G401.6 (cell line): ENCODE data around the gene PTPRG.

Source experiments
- FAIRE-seq: peaks from 2 replicates; lab custom pipeline; 2012; peaks lifted over from hg19 to GRCh38; lab: Jason Lieb, UNC

The PTPRG gene

GRCh38 chr3:61768284-61769037 is 207.1 kb downstream of the PTPRG start:
- FAIRE-seq = no peak

DNA sequence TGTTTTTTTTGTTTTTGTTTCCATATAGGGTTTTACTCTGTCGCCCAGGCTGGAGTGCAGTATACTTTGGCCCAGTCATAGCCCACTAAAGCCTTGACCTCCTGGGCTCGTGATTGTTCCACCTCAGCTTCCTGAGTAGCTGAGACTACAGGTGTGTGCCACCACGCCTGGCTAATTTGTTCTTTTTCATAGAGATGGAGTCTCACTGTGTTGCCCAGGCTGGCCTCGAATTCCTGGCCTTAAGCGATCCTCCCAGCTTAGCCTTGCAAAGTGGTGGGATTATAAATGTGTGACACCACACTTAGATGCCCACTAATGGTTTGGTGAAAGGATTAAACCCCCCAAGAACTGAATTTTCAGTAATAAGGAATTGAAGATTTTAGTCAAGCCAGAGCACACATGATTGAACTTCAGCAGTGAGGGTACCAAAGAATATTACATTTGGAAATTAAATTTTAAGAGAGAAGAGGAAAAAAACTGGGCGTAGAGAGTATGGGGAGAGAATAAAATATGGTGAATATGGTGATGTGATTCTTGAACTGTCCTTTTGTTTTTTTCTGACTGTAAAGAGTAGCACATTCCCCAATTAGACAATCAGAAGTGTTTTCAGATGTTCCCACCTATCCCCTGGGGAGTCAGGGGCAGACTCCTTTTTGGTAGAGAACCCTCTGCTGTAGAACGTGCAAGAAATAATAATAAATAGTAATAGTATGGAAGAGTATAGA is 208.1 kb downstream of the PTPRG start:
- FAIRE-seq = no peak

- no peak for FAIRE-seq
Measured at GRCh38 chr3:61771976-61772375, 210.6 kb downstream of the PTPRG start.

GRCh38 chr3:61772456-61772855 is 211.1 kb downstream of the PTPRG start:
- no peak for FAIRE-seq

GRCh38 chr3:61774279-61774890 is 213.0 kb downstream of the PTPRG start:
- FAIRE-seq = no peak

- no peak for FAIRE-seq
Measured at GRCh38 chr3:61776390-61776789, 215.0 kb downstream of the PTPRG start.

DNA sequence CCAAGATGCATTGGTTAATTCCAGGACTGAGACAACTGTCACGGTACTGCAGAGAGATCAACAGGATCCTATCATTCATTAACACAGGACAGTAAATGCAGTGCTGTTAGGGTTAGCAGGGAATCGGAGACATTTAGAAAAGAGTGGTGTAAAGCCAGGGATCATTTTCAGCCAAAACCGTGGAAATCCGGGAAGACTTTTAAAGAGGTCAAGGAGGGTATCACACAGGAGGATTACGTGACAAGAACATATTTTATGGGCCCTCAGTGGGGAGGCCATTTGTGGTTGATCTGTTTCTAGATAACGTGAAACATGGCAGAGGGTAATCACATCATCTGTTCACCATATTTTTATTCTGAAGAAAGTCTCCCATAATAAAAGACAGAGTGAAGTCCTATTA is 216.1 kb downstream of the PTPRG start:
- no peak for FAIRE-seq

- FAIRE-seq = no peak
Measured at GRCh38 chr3:61778095-61778494, 216.7 kb downstream of the PTPRG start.

DNA sequence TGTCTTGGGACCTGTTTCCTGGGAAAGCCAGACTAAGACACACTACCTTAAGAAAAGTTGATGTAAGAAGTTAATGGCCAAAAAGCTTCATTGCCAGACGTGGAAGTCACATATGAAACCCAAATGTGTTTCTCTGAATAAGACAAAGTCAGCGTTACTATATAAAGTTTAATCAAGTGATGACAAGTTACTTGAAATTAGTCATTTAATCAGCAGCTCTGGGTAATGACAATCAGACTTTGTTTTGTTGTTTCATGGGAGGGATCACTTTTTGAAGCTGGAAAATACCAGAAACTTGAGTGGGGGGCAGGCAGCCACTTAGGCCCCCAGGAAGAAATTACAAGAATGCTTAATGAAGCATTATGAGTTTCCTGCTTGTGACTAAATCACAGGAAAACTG is 218.6 kb downstream of the PTPRG start:
- no peak for FAIRE-seq

- no peak for FAIRE-seq
Measured at GRCh38 chr3:61780455-61781228, 219.3 kb downstream of the PTPRG start.

DNA sequence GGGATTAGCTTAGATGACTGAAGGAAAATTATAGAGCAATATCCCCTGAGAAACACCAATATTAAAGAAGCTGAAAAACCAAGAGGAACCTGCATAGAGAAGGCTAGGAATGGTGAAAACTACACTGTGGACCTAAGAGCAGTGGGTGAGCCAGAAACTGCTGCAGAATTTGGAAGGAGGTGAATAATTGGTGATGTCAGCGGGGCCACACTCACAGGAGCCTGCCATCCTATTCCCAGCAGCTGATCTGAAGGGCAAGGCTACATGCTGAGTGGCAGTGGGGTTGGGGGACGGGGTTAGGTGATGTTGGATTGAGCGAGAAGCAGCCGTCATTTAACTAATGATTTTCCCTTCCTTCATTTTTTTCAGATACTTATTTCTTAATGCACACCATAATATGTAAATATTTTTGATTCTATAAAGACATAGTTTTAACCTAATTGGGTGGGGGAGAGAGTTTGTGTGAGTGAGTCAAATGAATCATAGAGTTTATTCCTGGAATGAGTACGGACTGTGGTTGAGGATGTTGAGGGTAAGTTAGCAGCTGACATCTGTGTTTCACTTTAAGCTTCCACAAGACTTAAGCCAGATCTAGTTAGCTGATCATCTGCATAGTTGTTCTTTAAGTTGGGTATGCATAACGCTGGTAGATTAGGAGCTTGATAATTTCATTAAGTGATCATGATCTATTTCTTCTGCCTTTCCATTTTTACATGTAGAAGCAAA is 222.8 kb downstream of the PTPRG start:
- FAIRE-seq = no peak

- FAIRE-seq = no peak
Measured at GRCh38 chr3:61788623-61789507, 227.5 kb downstream of the PTPRG start.

- FAIRE-seq = no peak
Measured at GRCh38 chr3:61789861-61790260, 228.5 kb downstream of the PTPRG start.

- no peak for FAIRE-seq
Measured at GRCh38 chr3:61790411-61790810, 229.0 kb downstream of the PTPRG start.

GRCh38 chr3:61793056-61793455 is 231.7 kb downstream of the PTPRG start:
- FAIRE-seq = no peak

- no peak for FAIRE-seq
Measured at GRCh38 chr3:61793521-61793920, 232.2 kb downstream of the PTPRG start.

DNA sequence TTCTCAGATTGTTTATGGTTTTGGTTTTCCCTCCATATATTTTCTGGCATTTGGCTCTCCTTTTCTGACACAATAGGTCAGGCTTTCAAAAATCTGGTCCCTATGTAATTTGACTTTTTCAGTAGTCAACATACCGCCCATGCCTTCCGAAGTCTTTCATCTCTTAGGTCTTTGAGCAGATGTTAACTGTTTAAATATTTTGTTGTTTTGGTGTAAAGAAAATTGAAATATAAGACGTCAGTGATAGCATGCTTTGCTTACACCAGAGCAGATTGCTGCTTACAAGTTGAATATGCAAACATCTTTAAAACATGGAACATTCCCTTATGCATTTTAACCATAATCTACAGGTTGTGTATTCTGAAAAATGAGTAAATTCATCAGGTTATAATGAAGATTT is 233.0 kb downstream of the PTPRG start:
- FAIRE-seq = no peak

DNA sequence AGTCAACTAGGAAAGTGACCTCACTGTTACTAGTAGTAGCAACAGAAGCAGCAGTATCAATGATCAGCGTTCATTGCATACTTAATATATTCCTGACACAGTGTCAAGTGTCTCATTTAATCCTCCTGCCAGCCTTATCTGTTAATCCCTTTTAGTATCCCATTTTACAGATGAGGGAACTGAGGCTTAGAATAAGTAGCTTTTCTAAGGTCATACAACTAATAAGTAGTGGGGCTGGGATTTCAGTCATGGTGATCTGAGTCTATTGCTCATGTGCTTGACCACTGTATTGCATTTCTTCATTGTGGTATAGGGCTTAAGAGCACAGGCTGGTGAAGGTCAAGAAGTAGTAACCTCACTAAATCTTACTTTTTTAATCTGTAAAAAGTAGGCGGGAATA is 233.6 kb downstream of the PTPRG start:
- no peak for FAIRE-seq

DNA sequence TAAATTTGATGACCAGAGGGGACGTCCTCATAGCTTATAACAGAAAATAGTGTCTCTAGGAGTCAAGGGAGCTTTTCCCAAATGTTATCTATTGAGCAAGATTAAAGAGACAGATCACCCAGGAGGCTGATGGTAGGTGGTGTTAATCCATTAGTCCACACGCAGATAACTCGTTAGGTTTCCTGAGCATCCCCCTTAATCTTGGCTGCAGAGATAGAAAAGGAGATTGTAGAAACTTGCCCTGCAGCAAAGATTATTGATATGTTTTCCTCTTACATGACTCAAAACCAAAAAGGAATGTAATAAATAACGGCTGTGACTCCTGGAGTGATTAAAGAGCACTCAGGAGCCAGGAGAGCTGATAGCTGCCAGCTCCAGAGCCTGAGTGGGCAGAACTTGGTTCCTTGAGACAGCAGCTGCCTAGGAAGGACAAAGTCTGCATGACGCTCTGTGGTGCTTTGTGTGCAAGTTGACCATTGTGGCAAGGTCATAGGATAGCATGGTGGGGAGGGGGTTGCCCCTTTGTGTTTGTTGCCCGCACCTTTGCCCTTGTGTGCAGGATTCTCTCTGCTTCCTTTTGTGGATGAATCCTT is 234.8 kb downstream of the PTPRG start:
- FAIRE-seq = no peak

GRCh38 chr3:61796911-61797310 is 235.5 kb downstream of the PTPRG start:
- FAIRE-seq = no peak

DNA sequence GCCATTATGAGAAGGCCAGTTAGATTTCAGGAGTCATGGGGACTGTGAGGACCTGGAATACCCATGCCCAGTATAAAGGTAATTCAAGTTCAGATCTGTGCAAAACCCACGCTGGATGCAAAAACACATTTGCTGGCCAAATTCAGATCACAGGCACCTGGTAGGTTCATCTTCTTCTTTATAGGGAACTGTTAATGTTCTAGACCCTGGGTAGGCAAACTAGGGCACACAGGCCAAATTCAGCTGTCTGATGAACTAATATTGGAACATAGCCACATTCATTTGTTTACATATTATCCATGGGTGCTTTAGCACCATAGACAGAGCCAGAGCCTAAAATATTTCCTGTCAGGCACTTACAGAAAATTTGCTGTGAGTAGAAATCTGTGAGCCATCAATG is 241.4 kb downstream of the PTPRG start:
- no peak for FAIRE-seq
